Transverse colon (tissue), 4 donors: ENCODE data around the gene DPF3.

Experiments
- EP300 ChIP-seq: sonication (generic); formaldehyde crosslinking; IDR thresholded peaks from one replicate; pipeline ENCODE4 v1.6.1; 2017; ENCODE audit warnings: antibody characterized with exemption, low read depth
- POLR2A ChIP-seq: fragments of 450-650 bp; IDR thresholded peaks from one replicate; pipeline ENCODE4 v1.6.1; 2016; ENCODE audit warnings: antibody characterized with exemption, mild to moderate bottlenecking, moderate library complexity
- POLR2AphosphoS5 ChIP-seq, 3 donors: sonication (generic); formaldehyde crosslinking; IDR thresholded peaks; one replicate each; pipeline ENCODE4 v1.6.1; 2016; ENCODE audit warnings: antibody characterized with exemption in 3 of 3
- TF ChIP-seq, protein P1 (sequence below), 5 experiments: fragments of 200-600 bp in 3 of 5; fragments of 450-650 bp in 2 of 5; sonication (generic) in 3 of 5; IDR thresholded peaks; 1 replicate in 2 of 5; 2 replicates in 3 of 5; pipeline ENCODE4 v1.5.1; 2016 to 2017; ENCODE audit warnings: antibody characterized with exemption in 5 of 5, inconsistent platforms in 3 of 5, mild to moderate bottlenecking in 2 of 5, moderate library complexity in 1 of 5

DNA sequence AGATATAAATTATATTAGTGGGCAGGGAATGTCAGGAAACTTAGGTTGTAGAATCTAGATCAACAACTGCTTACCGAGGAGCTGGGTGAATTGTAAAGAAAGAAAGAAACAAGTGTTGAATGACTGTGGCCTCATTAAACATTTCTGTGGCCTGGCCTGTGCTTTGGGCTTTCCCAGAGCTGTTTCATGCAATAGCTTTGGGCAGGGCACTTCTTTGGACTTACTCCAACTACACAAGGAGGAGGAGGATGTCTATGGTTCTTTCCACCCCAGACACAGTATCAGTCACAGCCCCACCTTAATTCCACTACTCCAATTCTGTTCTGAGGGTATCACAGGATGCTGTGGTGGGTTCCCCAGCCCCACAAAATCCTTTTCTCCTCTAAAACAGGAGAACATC, 38.0 kb downstream of the DPF3 start:
- TF ChIP-seq POLR2A (no peak), POLR2AphosphoS5 (IDR thresholded peaks at IDR 0.05) (no peak), EP300 (no peak)
- TF ChIP-seq, protein P1, sequence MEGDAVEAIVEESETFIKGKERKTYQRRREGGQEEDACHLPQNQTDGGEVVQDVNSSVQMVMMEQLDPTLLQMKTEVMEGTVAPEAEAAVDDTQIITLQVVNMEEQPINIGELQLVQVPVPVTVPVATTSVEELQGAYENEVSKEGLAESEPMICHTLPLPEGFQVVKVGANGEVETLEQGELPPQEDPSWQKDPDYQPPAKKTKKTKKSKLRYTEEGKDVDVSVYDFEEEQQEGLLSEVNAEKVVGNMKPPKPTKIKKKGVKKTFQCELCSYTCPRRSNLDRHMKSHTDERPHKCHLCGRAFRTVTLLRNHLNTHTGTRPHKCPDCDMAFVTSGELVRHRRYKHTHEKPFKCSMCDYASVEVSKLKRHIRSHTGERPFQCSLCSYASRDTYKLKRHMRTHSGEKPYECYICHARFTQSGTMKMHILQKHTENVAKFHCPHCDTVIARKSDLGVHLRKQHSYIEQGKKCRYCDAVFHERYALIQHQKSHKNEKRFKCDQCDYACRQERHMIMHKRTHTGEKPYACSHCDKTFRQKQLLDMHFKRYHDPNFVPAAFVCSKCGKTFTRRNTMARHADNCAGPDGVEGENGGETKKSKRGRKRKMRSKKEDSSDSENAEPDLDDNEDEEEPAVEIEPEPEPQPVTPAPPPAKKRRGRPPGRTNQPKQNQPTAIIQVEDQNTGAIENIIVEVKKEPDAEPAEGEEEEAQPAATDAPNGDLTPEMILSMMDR (IDR thresholded peaks at IDR 0.05), result no peak
